Measurements from ENCODE around the gene REEP2.
A peak's percentile ranks its signal among the peaks of the same experiment; 100 is the strongest.
"Not testable (repeated sequence)": the region's sequence is repeated elsewhere in the genome, so short reads cannot be mapped to it uniquely, and the experiment has no call there.

Gene REEP2

GRCh38 chr5:138466125-138466899 is 27.5 kb downstream of the REEP2 start:
- no peak for DNase-seq (ENCODE audit: low read depth)

- no peak for DNase-seq (ENCODE audit: low read depth)
Measured at GRCh38 chr5:138466900-138467710, 28.2 kb downstream of the REEP2 start.

GRCh38 chr5:138467711-138468132 is 28.9 kb downstream of the REEP2 start:
- no peak for DNase-seq (ENCODE audit: low read depth)

- no peak for DNase-seq (ENCODE audit: low read depth)
Measured at GRCh38 chr5:138468133-138468965, 29.5 kb downstream of the REEP2 start.

- DNase-seq (ENCODE audit: low read depth): no peak
Measured at GRCh38 chr5:138468966-138469539, 30.2 kb downstream of the REEP2 start.

- no peak for DNase-seq (ENCODE audit: low read depth)
Measured at GRCh38 chr5:138469540-138470321, 30.9 kb downstream of the REEP2 start.

GRCh38 chr5:138470322-138471051 is 31.6 kb downstream of the REEP2 start:
- no peak for DNase-seq (ENCODE audit: low read depth)

- DNase-seq (ENCODE audit: low read depth): no peak
Measured at GRCh38 chr5:138471052-138471361, 32.1 kb downstream of the REEP2 start.

GRCh38 chr5:138472353-138472752 is 33.5 kb downstream of the REEP2 start:
- DNase-seq (ENCODE audit: low read depth): no peak

- DNase-seq (ENCODE audit: low read depth): not testable (repeated sequence)
Measured at GRCh38 chr5:138473151-138473550, 34.3 kb downstream of the REEP2 start.

- no peak for DNase-seq (ENCODE audit: low read depth)
Measured at GRCh38 chr5:138476918-138477317, 38.1 kb downstream of the REEP2 start.

GRCh38 chr5:138482638-138483037 is 43.8 kb downstream of the REEP2 start:
- DNase-seq (ENCODE audit: low read depth): no peak

- DNase-seq (ENCODE audit: low read depth): no peak
Measured at GRCh38 chr5:138488481-138488945, 49.7 kb downstream of the REEP2 start.

- DNase-seq (ENCODE audit: low read depth): no peak
Measured at GRCh38 chr5:138489683-138490061, 50.8 kb downstream of the REEP2 start.

- no peak for DNase-seq (ENCODE audit: low read depth)
Measured at GRCh38 chr5:138490648-138491283, 51.9 kb downstream of the REEP2 start.

- no peak for DNase-seq (ENCODE audit: low read depth)
Measured at GRCh38 chr5:138491284-138491648, 52.4 kb downstream of the REEP2 start.

- DNase-seq (ENCODE audit: low read depth): peak; percentile 79
Measured at GRCh38 chr5:138491669-138492559, 53.1 kb downstream of the REEP2 start.

GRCh38 chr5:138492560-138493045 is 53.7 kb downstream of the REEP2 start:
- no peak for DNase-seq (ENCODE audit: low read depth)

GRCh38 chr5:138495351-138495750 is 56.5 kb downstream of the REEP2 start:
- no peak for DNase-seq (ENCODE audit: low read depth)

Data from T follicular helper cell (primary cell).